GM18861 (cell line): ENCODE measurements around the gene NDUFC1.
A peak's percentile ranks its signal among the peaks of the same experiment; 100 is the strongest.
"Not testable (repeated sequence)": the region's sequence is repeated elsewhere in the genome, so short reads cannot be mapped to it uniquely, and the experiment has no call there.

Source experiments
- ATAC-seq: cut with Tn5 transposase; IDR thresholded peaks from one replicate; pipeline ENCODE4 v1.9.1; 2021; ENCODE audit not compliant: unreplicated experiment

The NDUFC1 gene

DNA sequence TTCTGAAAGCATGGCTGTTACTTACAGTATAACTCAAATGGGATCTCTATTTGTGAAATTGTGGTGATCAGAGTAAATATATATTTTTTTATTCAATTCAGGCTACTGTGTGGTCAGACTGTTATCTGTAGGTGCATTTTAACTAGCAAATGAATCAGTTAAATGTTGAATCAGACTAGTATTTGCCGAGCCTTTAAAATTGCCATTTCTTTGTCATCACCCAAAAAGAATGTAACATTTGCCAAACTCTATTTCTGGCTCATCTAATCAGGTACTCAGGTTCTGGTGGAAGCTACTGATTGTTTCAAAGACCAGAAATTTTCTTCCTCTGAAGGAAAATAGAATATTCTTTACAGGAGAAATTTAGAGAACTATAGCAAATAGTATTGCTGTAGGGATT is 2.7 kb downstream of the NDUFC1 start:
- ATAC-seq: no peak

DNA sequence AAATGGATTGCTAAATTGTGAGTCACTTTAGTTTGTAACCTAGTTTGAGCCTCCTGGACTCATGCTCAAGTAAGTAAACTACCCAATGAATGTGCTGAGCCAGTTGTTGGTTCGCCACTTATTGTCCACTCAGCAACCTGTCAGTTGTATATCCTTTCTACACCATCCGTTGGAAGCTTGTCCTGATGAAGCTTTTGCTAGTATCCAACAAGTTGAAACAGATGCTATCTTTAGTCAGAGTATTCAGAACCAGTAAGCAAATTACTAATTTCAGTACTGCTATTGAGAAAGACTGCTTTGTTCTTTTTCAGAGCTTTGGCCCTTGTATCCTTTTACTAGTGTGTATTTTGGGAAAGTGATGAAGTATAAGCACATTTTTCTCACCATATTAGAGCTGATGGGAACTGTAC is 5.3 kb downstream of the NDUFC1 start:
- ATAC-seq: no peak

DNA sequence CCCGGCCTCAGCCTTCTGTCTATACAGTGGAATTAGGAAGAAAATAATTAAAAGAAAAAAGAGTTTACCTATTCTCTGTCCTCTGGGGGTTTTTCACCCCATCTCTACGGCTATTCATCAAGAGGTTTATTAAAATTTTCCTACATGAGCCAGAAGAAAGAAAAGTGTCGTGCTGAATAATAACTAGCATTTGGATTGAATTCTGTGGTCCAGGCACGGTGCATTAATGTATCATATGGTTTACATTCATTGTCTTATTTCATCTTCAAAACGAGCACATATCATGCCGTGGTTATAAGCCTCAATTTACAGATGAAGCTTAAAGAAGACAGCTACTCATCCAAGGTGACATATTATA is 6.4 kb downstream of the NDUFC1 start:
- ATAC-seq: no peak

DNA sequence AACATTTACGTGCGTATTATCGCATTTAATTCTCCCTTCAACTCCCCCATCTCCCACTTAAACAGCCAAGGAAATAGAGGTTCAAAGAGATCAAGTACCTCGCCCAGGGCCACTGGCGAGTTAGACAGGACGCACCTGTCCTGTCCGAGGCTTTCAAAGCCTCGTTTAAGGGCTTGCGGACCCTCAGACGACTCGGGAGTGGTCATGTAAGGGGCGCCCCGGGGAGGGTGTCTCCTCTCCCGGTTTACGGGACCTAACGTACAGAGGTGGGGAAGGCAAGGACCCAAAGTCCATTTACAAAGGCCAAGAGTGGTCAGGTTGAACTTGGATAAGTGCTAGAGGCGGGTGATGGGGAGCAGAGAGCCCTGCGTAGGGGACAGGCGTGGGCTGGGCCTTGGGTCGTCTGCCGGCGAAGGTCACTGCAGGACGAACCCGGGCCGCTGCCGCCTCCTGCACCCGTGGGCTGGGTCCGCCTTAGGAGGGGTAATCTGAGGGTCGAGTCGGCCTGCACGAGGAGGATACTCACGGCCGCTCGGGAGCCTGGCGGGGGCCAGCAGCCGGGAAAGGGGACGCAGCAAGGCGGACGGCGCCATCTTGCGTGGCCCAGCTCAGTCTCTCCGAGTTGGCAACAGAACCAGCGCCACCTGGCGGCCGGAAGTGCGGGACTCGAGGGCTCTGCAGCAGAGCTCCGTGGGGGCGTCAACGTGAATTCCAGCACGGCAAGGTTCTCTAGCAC is 6.9 kb downstream of the NDUFC1 start:
- peak; percentile 84 for ATAC-seq

DNA sequence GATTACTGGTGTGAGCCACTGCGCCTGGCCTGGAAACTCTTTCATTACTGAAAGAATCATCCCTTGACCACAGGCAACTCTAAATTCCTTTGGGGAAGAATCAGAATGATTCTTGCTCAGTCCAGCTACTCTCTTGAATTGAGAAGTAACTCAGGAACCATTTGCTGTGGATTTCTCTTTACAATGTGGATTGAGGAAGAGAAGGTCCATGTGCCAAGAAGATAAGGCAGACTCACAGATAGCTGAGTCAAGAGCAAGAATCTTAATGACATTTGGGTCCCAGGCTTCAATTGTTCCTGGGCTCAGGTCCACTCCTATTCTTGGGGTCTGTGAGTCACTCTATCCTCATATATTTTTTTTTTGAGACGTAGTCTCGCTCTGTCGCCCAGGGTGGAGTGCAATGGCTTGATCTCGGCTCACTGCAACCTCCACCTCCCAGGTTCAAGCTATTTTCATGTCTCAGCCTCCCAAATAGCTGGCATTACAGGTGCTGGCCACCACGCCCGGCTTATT is 16.0 kb downstream of the NDUFC1 start:
- no peak for ATAC-seq

DNA sequence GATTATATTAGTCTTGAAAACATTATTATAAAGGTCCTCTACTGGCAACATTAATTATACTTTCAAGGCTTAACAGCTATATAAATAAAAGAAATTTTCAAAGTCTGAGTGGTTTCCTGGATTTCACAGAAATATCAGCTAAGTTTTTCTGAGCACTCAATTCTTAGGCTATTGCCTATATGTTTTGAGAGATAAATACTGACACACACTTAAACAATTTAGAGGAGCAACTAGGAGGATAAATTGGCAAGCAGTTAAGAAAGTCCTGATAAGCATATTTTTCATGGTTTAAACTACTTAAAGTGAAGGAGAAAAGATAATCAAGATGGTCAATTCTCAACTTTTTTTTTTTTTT is 19.6 kb downstream of the NDUFC1 start:
- ATAC-seq: no peak

DNA sequence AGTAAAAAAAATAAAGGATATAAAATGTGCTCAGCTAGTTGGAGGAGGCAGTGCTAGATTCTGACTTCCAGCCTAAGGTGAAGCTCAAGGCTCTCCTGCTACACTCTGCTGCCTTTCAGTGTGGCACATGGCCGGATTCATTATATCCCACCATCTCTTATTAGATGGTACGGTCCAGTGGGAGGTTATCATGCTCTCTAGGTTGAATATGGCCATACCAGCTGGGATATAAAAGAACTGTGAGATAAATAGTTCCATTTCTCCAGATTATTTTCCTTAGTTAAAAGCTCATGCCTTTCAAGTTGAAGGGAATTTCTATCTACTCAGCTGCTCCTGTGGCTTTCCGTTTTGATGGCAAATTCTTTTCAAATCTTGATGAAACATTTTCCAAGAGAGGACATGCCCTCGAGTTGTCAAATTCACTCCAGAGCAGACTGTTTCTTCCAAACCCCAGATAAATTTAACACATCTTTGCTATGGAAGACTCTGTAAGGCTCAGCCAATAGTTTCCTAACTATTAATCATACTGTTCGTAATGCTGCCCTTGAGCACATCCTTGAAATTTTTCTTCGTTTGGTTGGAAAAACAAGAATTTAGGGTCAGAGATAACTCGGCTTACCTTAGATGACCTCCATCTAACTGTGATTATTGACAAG is 20.1 kb downstream of the NDUFC1 start:
- no peak for ATAC-seq

DNA sequence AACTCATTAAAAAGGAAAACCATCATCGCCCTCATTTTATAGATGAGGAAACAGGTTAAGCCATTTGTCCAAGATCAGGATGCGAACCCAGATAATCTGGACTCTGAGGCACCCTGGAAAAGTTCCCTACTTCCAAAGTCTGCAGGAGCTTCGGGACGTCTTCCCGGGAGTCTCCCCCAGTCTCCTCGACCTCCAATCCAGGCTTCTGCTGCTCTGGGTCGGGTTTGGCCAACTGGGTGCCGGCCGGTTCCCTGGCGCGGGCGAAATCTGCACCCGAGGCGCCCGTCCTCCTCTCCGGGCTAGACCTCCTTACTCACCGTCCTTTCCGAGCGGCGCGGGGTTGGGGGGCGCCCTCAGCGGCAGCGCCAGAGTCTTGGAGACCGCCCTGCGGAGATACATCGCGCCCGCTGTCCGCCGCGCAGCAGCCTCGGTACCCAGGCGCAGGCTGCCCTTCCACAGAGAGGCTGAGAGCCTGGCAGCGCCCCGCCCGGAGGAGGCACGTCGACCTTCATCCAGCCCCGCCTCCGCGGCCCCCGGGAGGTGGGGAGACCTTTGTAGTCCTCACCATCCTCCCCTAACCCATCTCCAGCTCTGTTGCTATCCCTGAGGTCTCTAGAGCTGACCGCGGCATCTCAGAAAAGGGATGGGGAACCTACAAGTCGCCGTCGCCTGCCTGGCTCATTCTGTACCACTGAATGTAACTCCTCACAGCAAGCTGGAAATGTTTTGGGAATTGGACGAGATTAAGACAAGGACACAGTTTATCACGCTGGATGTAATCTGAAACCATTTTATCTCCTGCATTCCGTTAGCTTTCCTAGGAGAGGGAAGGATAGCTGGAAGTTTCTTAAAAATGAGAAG is 22.3 kb downstream of the NDUFC1 start, which contains the start of gene MGARP:
Gene MGARP, minus strand, starts transcription at position 466 of the 861 bp plus-strand sequence. Its CDS starts 67 bp downstream, at position 399.
- no peak for ATAC-seq

DNA sequence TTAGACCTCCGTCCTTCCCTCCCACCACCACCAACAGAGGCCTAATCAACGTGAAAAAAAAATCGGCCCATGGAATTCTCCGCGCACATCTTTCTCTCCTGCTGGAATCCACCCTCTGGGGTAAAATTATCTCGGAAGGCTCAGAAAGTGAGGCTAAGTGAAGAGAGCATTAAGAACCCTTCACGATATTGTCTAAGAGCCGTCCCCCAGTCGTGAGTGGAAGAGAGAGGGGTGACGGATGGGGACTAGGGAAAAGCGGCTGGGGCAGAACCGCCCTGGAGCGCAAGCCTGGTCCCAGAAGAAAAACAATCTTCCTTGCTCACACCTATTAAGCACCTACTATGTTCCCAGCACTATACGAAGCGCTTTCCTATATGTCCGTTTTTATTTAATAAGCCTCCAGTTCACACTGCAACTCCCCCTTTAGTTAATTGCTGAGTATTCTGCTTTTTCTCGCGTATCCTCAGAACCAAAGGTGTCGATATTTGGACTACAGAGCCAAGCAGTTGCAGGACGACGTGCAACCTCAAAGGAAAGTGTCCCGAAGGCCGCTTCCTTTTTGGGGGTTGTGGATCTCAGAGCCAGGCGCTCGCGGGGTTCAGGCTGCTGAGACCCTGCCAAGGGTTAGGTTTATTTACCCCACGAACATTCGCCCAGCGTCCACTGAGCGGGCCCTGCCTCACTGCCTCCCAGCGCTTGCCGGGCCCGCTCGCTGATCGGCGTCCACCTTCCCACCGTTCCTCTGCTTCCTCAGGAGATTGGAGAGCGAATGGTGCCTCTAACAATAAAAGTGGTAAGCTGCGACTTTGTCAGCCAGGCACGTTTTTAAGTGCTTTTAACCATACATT is 23.1 kb downstream of the NDUFC1 start:
- ATAC-seq: no peak

DNA sequence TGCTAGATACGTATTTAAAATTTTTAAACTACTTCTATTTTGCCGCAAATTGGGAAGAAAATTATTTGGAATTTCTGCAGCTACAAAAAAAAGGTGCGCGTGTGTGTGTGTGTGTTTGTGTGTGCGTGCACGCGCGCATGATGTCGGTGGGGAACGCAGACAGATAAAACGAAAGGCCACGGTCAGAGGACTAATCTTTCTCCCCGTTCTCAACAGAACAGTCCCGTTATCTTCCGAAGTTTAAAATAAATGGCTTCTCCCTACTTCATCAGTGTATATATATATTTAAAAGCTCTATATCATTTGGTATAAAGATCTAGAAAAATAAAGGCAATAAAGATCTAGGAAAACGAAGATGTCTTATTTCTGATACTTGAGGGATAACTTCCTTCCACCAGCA is 23.8 kb downstream of the NDUFC1 start:
- no peak for ATAC-seq

DNA sequence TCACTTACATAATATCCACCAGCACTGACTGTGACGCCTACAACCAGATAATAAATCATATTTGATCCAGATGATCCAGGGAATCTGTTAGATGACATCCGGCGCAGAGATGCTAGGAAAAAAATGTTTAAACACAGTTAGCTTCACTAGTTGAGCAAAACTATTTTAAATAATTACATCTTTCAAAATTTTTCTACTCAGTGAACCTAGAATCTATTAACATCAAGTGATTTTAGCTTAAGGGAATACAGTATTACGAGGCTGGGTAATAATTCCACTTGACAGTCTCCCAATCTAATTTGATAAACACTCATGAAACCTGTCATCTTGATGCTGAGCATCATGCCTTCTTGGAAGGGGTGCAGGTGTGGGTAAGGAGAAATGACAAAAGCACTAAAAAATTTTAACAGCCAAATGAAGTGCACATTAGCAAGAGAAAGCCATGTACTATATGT is 27.0 kb downstream of the NDUFC1 start:
- no peak for ATAC-seq

DNA sequence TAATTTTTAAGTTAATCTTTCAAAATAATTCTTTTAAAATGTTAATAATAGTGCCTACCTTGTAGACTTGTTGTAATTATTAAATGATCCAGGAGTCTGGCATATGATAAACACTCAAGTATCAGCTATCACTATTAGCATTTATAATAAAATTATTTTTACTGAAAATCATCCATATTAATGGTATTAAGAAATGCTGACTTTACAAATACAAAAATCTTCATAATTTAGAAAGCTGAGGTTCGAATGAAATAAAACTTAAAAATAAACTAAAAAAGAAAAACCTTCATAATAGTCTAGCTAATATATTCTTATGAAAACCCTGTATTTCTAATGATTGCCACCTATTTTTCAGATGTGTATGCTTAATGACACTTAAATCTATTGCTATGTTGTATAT is 27.5 kb downstream of the NDUFC1 start:
- no peak for ATAC-seq

DNA sequence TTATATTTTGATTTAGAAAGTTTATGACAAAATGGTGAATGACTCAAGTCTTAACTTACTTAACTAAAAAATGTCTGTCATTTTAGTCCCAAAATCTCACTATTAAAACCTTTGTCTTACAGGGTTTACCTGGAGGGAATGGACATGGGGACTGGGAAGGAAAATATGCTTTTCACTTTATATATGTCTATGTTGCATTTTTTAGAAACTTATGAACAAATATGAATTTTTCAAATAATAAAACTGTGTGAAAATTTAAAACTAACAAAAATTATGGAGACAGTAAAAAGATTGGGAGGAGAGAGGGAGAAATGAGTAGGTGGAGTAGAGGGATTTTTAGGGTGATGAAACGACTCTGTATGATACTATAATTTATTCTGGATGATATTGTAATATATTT is 28.4 kb downstream of the NDUFC1 start:
- no peak for ATAC-seq

DNA sequence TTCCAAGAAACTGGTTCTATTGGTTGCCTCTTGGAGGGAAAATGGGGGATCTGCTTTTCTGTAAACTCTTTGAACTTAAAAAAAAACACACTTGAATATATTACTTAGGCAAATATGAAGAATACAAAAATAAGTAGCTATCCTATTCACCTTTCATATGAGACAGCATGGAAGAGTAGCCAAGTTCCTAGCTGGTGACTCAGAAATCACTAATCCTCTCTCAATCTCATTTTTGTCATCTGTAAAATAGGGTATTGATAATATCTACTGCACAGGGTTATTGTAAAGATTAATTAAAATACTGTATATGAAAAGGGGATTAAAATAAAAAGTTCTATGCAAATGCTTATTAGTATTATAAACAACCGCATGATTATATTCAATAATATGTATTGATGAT is 35.0 kb downstream of the NDUFC1 start:
- ATAC-seq: no peak

DNA sequence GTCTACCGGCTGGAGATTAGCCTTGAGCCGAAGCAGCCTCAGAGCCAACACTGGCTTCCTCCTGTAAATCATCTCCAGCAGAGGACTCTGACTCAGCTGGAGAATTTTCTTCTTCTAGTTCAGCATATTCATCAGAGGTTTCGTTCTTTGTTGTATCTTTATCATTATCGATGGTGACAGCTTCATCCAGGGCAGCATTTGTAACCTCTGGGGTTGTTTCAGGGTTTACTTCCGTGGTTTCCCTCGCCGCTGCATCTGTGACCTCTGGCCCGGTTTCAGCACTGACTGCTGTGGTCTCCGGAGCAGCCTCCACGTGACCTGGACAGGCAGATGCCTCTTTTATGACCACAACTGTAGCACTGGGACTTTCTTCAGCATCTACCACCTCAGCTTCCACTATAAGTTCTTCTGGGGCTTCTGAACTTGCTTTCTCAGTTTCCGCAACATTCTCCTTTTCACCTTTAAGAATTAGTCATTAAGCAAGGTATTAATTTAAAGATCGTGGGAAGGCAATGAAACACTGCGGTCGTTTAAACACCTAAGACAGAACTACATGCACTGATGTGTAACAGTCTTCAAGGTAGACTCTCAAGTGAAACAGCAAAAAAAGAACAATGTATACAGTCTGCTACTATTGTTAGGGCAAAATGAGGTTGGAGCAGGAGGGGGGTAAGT is 35.6 kb downstream of the NDUFC1 start:
- peak; percentile 94 for ATAC-seq

DNA sequence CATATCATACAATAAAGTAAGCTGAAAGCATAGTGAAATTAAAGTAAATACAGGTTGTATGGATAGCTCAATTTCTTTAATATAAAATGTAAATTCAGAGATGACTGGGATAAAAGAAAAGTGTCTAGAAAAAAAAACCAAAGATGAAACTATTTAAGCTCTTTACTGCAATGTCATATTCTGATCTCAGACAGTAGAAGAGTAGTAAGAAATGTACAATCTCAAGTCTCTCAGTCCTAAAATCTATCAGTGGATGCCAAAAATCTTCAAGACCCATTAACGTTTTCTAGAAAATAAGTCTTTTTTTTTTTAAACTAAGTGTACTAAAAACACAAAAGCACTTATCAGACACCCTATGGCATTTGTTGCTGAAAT is 36.1 kb downstream of the NDUFC1 start:
- no peak for ATAC-seq

DNA sequence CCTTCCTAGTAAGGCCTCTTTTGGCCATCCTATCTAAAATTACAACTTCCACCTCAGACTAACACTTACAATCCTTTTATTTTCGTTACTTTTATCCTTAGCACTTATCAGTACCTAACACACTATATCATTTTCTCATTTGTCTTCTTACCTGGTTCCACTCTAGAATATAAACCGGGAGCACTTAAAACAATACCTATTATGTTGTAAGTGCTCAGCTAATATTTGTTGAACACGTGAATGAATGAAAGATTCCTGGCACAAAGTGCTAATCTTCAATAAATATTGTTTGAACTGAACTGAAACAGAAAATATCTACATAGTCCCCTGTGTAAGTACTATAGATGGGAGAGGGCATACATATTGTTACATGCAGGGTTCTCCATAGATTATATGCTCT is 36.6 kb downstream of the NDUFC1 start:
- no peak for ATAC-seq

DNA sequence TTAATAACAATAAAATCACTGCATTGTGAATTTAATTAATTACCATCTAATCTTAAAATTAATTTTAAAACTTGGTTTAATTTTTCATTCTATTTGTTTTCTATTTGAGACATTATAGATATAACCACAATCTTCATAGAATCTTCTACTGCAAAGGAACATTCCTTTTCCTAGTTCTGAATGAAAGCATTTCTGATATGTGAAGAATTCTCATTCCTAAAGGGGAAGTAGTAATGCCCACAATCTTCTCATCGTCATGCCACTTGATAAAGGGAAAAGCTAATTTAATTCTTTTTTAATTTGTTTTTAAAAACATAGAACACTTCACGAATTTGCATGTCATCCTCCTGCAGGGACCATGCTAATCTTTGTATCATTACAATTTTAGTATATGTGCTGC is 45.9 kb downstream of the NDUFC1 start:
- no peak for ATAC-seq

DNA sequence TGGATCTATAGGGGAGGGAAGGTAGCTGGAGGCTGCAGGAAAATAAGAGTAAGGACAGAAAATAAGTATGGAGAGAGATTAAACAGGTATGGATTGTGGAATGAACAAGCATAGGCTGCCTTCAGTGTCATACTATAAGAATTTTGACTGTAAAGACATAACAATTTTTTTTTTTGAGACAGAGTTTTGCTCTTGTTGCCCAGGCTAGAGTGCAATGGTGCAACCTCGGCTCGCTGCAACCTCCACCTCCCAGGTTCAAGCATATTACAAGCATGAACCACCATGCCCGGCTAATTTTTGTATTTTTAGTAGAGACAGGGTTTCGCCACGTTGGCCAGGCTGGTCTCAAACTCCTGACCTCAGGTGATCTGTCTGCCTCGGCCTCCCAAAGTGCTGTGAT is 46.7 kb downstream of the NDUFC1 start:
- ATAC-seq: not testable (repeated sequence)

DNA sequence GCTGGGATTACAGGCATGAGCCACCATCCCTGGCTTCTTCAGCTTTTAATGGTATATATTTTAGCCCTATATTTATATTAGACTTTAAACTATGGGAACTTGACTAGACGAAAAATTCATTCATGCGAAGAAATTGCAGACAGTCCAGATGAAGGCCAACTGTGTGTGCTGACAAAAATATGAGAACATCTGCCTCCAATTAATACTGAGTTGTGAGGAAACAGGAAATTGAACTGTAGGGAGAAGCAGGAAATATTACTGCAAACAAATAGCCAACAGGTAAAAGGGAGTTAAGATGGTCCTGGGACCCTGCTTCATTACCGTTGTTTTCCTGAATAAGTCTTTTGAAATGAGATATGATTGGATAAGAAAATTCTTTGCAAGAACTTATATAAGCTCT is 48.6 kb downstream of the NDUFC1 start:
- ATAC-seq: no peak
